Right hindlimb (tissue), 1 donor: ENCODE measurements around the gene NAA38.

Source experiments
- DNase-seq: peaks from one replicate; pipeline ENCODE4 v3.0.0-alpha.2; 2018

NAA38 gene

GRCh38 chr17:7852262-7852670 is 5.1 kb downstream of the NAA38 start:
- no peak for DNase-seq

GRCh38 chr17:7851438-7852261 is 5.7 kb downstream of the NAA38 start:
- DNase-seq: peak; percentile 92

DNA sequence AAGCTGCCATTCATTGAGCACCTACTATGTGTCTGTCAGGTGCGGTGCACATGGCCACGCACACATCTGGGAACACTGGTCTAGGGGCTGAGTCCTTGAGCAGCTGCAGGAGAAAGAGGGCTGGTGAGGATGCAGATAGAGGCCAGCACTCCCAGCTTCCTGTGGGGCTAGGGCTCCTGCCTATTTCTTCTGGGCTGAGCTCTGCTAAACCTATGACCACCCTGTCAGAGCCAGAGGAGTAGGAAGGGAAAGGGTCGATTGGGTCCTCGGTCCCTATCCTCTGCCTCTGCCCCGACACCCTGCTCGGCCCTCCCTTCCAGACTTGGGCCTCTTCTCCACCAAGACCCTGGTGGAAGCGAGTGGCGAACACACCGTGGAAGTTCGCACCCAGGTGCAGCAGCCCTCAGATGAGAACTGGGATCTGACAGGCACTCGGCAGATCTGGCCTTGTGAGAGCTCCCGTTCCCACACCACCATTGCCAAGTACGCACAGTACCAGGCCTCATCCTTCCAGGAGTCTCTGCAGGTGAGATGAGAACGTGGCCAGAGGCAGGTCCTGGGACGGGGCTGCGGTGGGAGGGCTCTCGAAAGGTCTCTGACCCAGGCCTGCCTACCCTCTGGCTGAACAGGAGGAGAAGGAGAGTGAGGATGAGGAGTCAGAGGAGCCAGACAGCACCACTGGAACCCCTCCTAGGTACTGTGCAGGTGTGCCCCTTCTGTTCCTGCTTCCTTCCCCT is 6.5 kb downstream of the NAA38 start:
- DNase-seq: no peak

- no peak for DNase-seq
These were observed 7.4 kb downstream of the NAA38 start for GRCh38 chr17:7849751-7850504.

DNA sequence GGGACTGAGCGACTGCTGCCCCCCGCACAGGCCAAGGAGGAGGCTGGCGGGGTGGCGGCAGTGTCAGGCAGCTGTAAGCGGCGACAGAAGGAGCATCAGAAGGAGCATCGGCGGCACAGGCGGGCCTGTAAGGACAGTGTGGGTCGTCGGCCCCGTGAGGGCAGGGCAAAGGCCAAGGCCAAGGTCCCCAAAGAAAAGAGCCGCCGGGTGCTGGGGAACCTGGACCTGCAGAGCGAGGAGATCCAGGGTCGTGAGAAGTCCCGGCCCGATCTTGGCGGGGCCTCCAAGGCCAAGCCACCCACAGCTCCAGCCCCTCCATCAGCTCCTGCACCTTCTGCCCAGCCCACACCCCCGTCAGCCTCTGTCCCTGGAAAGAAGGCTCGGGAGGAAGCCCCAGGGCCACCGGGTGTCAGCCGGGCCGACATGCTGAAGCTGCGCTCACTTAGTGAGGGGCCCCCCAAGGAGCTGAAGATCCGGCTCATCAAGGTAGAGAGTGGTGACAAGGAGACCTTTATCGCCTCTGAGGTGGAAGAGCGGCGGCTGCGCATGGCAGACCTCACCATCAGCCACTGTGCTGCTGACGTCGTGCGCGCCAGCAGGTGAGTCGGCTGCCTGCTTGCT is 8.1 kb downstream of the NAA38 start:
- DNase-seq: no peak

DNA sequence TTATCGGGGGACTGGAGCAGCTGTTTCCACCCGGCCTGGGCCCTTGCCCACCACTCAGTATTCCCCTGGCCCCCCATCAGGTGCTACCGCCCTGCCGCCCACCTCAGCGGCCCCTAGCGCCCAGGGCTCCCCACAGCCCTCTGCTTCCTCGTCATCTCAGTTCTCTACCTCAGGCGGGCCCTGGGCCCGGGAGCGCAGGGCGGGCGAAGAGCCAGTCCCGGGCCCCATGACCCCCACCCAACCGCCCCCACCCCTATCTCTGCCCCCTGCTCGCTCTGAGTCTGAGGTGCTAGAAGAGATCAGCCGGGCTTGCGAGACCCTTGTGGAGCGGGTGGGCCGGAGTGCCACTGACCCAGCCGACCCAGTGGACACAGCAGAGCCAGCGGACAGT is 8.6 kb downstream of the NAA38 start:
- DNase-seq: no peak

DNA sequence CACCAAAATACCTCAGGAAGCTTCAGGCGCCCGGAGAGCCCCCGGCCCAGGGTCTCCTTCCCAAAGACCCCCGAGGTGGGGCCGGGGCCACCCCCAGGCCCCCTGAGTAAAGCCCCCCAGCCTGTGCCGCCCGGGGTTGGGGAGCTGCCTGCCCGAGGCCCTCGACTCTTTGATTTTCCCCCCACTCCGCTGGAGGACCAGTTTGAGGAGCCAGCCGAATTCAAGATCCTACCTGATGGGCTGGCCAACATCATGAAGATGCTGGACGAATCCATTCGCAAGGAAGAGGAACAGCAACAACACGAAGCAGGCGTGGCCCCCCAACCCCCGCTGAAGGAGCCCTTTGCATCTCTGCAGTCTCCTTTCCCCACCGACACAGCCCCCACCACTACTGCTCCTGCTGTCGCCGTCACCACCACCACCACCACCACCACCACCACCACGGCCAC is 9.2 kb downstream of the NAA38 start:
- no peak for DNase-seq

- DNase-seq: no peak
These were observed 10.3 kb downstream of the NAA38 start for GRCh38 chr17:7846765-7847661.

DNA sequence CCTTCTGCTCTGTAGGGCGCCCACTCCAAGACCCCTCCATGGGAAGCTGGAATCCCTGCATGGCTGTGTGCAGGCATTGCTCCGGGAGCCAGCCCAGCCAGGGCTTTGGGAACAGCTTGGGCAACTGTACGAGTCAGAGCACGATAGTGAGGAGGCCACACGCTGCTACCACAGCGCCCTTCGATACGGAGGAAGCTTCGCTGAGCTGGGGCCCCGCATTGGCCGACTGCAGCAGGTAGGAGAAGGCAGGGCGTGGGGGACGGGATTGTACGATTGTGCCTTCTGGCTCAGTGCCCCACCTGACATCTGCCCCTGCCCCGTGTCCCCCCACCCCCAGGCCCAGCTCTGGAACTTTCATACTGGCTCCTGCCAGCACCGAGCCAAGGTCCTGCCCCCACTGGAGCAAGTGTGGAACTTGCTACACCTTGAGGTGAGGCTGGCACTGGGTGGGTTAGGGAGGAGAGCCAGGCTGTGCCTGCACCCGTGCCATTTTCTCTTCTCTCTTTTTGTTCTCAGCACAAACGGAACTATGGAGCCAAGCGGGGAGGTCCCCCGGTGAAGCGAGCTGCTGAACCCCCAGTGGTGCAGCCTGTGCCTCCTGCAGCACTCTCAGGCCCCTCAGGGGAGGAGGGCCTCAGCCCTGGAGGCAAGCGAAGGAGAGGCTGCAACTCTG is 11.2 kb downstream of the NAA38 start:
- DNase-seq: peak; percentile 22

- peak; percentile 24 for DNase-seq
These were observed 11.8 kb downstream of the NAA38 start for GRCh38 chr17:7845359-7846062.

- peak; percentile 93 for DNase-seq
These were observed 12.8 kb downstream of the NAA38 start for GRCh38 chr17:7844292-7845154.

DNA sequence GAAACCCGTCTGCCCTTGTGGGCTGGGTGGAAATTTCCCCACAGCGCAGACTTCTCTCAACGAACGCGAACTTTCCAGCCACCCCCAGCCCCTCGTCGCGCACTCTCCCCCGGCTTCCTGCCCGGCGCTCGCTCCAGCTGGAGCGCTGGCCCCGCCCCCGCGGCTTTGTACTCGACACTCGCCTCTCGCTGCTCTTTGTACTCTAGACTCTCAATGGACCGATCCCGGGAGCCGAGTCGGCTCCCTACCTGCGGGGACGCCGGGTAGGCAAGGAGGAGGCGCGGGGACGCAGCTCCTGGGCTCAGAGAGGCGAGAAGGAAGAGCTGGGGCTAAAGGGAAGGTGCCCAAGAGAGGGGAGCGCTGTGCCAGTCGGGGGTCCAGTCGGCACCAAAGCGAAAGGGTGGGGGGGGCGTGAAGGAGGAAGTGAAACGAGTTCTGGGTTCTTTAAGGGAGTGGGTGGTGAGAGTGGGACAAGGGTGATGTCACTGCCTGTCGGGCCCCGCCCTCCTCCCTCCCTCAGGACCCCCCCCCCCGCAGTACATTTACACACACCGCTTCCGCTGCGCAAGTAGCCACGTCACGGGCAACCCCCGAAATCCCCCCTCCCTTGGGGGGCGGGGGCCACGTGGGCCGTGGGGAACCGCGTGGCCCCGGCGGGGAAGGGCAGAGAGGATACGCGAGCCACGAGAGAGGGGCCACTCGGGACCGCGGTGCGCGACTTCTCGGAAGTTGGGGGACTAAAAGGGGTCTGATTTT is 13.6 kb downstream of the NAA38 start:
- DNase-seq: peak; percentile 89

GRCh38 chr17:7843257-7843535 is 14.2 kb downstream of the NAA38 start:
- peak; percentile 54 for DNase-seq

DNA sequence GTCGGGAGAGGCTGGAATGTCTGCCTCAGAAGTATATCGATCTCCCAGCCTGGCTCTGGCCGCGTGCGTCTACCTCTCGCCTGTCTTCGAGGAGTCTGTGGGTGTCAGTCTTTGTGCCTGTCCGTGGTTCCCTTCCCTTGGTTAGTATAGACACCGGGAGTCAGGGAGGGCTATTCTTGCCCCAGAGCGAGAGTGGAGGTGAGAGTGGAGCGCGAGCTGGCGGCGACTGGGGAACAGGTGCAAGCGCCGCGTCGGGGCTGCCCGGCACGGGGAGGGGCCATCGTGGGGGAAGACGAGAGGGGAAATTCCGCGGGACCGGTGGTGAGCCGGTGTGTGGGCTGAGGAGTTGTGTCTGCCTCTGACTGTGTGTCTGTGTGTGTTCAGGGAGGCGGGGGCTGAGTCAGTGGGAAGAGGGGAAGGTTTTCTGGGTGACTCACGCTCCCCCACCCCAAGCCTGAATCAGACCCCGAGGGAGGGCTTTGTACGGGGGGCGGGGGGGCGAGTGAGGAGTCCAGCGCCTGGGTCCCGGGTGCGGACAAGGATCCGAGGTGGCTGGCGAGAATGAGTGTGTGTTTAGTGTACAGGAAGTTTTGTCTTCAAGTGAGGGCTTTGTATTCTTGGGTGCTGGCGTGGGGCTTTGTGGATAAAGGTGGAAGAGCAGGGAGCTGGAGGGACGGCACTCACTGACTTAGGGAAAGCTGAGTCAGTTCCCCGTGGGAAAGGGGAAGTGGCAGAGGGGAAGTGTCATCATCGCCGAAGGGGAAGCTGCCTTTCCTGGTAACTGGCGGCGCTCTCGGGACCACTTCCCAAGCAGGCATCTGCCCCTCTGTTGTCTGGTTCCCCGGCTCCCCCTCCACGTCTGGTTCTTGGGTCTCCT is 14.7 kb downstream of the NAA38 start:
- DNase-seq: peak; percentile 77

- peak; percentile 95 for DNase-seq
These were observed 15.4 kb downstream of the NAA38 start for GRCh38 chr17:7841915-7842379.

GRCh38 chr17:7841396-7841914 is 15.9 kb downstream of the NAA38 start:
- peak; percentile 90 for DNase-seq

DNA sequence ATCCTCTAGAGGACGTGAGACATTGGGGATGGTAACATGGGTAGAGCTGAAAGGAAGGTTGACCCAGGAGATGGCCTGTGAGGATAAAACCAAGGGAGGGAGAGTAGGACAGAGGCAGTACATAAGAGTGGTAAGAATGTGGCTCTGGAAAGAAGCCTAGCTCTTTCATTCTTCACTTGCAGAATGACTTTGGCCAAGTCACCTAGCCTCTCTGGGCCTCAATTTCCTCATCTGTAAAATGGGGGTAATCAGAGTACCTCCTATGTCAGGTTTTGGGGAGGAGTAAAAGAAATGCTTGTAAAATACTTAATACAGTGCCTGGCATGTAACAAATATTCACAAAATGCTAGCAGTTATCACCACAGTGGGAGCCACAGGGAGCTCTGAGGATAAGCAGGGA is 16.5 kb downstream of the NAA38 start:
- DNase-seq: no peak

DNA sequence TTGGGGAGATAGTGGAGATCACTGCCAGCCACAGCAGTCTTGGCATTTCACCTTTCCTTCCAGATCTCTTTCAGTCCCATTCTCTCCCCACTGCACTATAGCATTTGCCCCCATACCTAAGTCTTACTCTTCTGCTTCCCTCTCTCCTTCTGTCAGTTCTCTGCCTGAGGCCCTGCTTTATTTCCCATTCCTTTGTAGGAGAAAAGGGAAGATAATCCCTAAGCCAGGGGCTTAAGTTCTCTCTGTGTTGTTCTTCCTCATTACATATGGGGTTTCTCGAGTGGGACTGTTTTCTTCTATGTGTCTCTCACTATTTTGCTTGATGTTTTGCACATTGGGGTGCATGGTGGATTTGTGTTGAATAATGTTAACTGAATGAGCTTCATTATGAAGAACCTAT is 16.9 kb downstream of the NAA38 start:
- no peak for DNase-seq
